Measurements from ENCODE around the gene CTSS. TPM values are rescaled to one million over a fixed set of nuclear protein-coding genes. Genes with fewer than 3 reads are reported as not detected.
A peak's percentile ranks its signal among the peaks of the same experiment; 100 is the strongest.

Gene CTSS
- total RNA-seq, 4 donors from 2014 or later: 5.9 to 26.7 (median 16.5) TPM

DNA sequence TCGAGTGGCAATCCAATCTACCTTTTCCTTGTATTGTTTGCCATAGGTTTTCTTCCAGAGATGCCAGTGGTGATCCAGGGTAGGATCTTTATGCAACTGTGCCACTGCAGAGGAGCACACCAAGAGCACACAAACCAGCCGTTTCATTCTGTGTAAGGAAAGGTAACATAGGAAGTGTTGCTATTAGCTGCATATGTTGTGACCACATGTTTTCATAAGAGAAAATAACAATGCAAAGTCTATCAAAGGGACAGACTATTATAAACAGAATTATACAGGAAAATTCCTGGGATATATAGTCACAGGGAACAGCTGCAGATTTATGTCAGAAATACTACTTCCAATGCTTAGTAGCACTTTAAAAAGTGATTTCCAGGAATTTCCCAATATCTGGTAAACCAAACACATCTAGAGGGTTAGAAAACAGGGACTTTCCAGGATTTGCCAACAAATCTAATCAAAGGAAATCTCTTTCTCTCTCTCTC is 919 bp downstream of the CTSS start:
- Histone ChIP-seq H3K36me3 (no peaks in the 10 kb centered on the region), H3K27ac (peak overlapping the region; percentile 40 to 61), H3K4me1 (no peaks in the 10 kb centered on the region), H3K9me3 (no peaks in the 10 kb centered on the region), H3K27me3 (no peaks in the 10 kb centered on the region), H3K4me3 (no peak overlapping the region)
- intact Hi-C loops (cut with DNase I; ENCODE audit: low total_unique reads): no loop called here
- TF ChIP-seq CTCF (IDR thresholded peaks at IDR 0.05): no peak
- no peak for TF ChIP-seq POLR2A (IDR thresholded peaks at IDR 0.05)
- no peak for DNase-seq

DNA sequence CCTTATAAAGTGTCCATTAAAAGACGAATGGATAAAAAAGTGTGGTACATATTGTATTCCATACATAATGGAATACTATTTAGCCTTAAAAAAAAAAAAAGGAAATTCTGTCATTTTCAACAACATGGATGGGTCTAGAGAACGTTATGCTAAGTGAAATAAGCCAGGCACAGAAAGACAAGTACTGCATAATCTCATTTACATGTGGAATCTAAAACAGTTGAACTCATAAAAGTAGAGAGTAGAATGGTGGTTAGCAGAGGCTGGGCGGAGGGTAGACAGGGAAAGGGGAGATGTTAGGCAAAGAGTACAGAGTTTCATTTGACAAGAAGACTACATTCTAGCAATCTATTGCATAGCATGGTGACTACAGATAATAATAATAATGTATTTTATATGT is 2.6 kb downstream of the CTSS start:
- no peaks in the 10 kb centered on the region for H3K4me1 ChIP-seq
- DNase-seq: no peak
- no peaks in the 10 kb centered on the region for H3K9me3 ChIP-seq
- no peaks in the 10 kb centered on the region for H3K27me3 ChIP-seq
- H3K27ac ChIP-seq: no peak overlapping the region
- intact Hi-C loops (cut with DNase I; ENCODE audit: low total_unique reads): no loop called here
- H3K36me3 ChIP-seq: no peaks in the 10 kb centered on the region
- no peak for TF ChIP-seq POLR2A (IDR thresholded peaks at IDR 0.05)
- TF ChIP-seq CTCF (IDR thresholded peaks at IDR 0.05): no peak
- H3K4me3 ChIP-seq: no peak overlapping the region

DNA sequence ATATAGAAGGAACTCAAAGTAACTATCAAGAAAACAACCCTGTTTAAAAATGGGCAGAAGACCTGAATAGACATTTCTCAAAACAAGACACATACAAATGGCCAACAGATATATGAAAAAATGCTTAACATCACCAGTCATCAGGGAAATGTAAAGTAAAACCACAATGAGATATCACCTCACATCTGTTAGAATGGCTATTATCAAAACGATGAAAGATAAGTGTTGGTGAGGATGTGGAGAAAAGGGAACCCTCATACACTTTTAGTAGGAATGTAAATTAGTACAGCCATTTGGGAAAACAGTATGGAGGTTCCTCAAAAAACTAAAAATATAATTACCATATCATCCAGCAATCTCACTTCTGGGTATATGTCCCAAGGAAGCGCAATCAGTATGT is 3.0 kb downstream of the CTSS start:
- Histone ChIP-seq H3K4me1 (no peaks in the 10 kb centered on the region), H3K36me3 (no peaks in the 10 kb centered on the region), H3K9me3 (no peaks in the 10 kb centered on the region), H3K4me3 (no peak overlapping the region), H3K27me3 (no peaks in the 10 kb centered on the region), H3K27ac (no peak overlapping the region)
- intact Hi-C loops (cut with DNase I; ENCODE audit: low total_unique reads): no loop called here
- DNase-seq: no peak
- TF ChIP-seq POLR2A (IDR thresholded peaks at IDR 0.05): no peak

GRCh38 chr1:150761801-150762200 is 3.8 kb downstream of the CTSS start:
- Histone ChIP-seq H3K4me3 (no peak overlapping the region), H3K27me3 (no peaks in the 10 kb centered on the region), H3K27ac (no peak overlapping the region), H3K36me3 (no peaks in the 10 kb centered on the region), H3K4me1 (no peaks in the 10 kb centered on the region), H3K9me3 (no peaks in the 10 kb centered on the region)
- intact Hi-C loops (cut with DNase I; ENCODE audit: low total_unique reads): no loop called here
- no peak for DNase-seq
- TF ChIP-seq CTCF (IDR thresholded peaks at IDR 0.05): no peak
- no peak for TF ChIP-seq POLR2A (IDR thresholded peaks at IDR 0.05)

DNA sequence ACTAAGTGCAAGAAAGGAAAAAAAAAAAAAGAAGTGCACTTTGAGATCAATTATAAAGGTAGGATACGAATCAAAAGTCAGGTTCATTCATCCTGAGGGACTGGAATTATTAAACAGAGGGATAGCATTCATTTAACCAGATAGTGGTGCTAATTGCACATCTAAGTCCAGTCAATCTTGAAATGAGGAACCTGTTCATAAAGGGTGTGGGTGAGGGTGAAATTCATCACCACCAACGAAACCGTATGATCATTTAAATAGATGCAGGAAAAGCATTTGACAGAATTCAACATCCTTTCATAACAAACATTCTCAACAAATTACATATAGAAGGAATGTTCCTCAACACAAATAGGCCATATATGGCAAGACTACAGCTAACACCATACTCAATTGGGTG is 5.6 kb downstream of the CTSS start:
- H3K4me1 ChIP-seq: no peaks in the 10 kb centered on the region

More for the DNA sequence above, 5.6 kb downstream of the CTSS start:
- no peak for DNase-seq
- TF ChIP-seq POLR2A (IDR thresholded peaks at IDR 0.05): no peak
- no peak for TF ChIP-seq CTCF (IDR thresholded peaks at IDR 0.05)
- H3K27ac ChIP-seq: no peak overlapping the region
- no peaks in the 10 kb centered on the region for H3K9me3 ChIP-seq
- H3K27me3 ChIP-seq: no peaks in the 10 kb centered on the region
- H3K36me3 ChIP-seq: no peaks in the 10 kb centered on the region
- intact Hi-C loops (cut with DNase I; ENCODE audit: low total_unique reads): no loop called here
- H3K4me3 ChIP-seq: no peak overlapping the region
